Measurements from ENCODE around the gene NUDT22. TPM values are rescaled to one million over a fixed set of nuclear protein-coding genes. Genes with fewer than 3 reads are reported as not detected.

The NUDT22 gene
- total RNA-seq, 4 donors from 2014 or later: 36.8 to 53.7 (median 45.8) TPM

GRCh38 chr11:64247729-64248531, 21.9 kb downstream of the NUDT22 start:
- no peak for TF ChIP-seq EP300 (IDR thresholded peaks at IDR 0.05)
- no peak for TF ChIP-seq POLR2A (IDR thresholded peaks at IDR 0.05)
- no peak for TF ChIP-seq POLR2AphosphoS5 (IDR thresholded peaks at IDR 0.05)
- no peak for TF ChIP-seq CTCF (IDR thresholded peaks at IDR 0.05)
- Histone ChIP-seq H3K27me3 (no peaks in the 10 kb centered on the region), H3K4me1 (peaks cover 0 to 59% (median 44%) of the 10 kb centered on the region in 3 donors), H3K4me3 (peak overlapping the region; percentile 55 to 69), H3K27ac (peak overlapping the region in 3 of 4 donors; percentile 87 to 92 (median 88)), H3K36me3 (peaks cover 0 to 15% of the 10 kb centered on the region in 2 donors), H3K9me3 (no peaks in the 10 kb centered on the region)
- no peak for ATAC-seq
- 21 to 69% methylated on average over 9 to 24 of the region's 31 CpGs for WGBS, 2 donors (ENCODE audit: low coverage in 1 of 2)

- peaks cover 0 to 59% (median 44%) of the 10 kb centered on the region in 3 donors for H3K4me1 ChIP-seq
- 60 to 71% methylated on average over 4 of the region's 7 CpGs for WGBS, 2 donors (ENCODE audit: low coverage in 1 of 2)
Observed at GRCh38 chr11:64248578-64248977, 22.5 kb downstream of the NUDT22 start.

GRCh38 chr11:64249038-64249437, 23.0 kb downstream of the NUDT22 start:
- ATAC-seq: no peak
- H3K4me1 ChIP-seq: peaks cover 0 to 64% (median 44%) of the 10 kb centered on the region in 3 donors
- no peaks in the 10 kb centered on the region for H3K9me3 ChIP-seq
- H3K27me3 ChIP-seq: no peaks in the 10 kb centered on the region
- 80% methylated on average over 3 of the region's 4 CpGs; no CpG with 5 or more reads in 1 of the 2 donors for WGBS, 2 donors (ENCODE audit: low coverage in 1 of 2)
- no peak overlapping the region for H3K27ac ChIP-seq
- peaks cover 0 to 3% of the 10 kb centered on the region in 2 donors for H3K36me3 ChIP-seq
- TF ChIP-seq EP300 (IDR thresholded peaks at IDR 0.05) (no peak), POLR2A (IDR thresholded peaks at IDR 0.05) (no peak), POLR2AphosphoS5 (IDR thresholded peaks at IDR 0.05) (no peak), CTCF (IDR thresholded peaks at IDR 0.05) (no peak)
- no peak overlapping the region for H3K4me3 ChIP-seq

More at GRCh38 chr11:64248578-64248977, 22.5 kb downstream of the NUDT22 start:
- peaks cover 0 to 8% of the 10 kb centered on the region in 2 donors for H3K36me3 ChIP-seq
- TF ChIP-seq EP300 (IDR thresholded peaks at IDR 0.05) (no peak), CTCF (IDR thresholded peaks at IDR 0.05) (no peak), POLR2A (IDR thresholded peaks at IDR 0.05) (no peak), POLR2AphosphoS5 (IDR thresholded peaks at IDR 0.05) (no peak)
- no peaks in the 10 kb centered on the region for H3K9me3 ChIP-seq
- H3K27ac ChIP-seq: no peak overlapping the region
- ATAC-seq: no peak
- H3K4me3 ChIP-seq: no peak overlapping the region
- no peaks in the 10 kb centered on the region for H3K27me3 ChIP-seq

- no peaks in the 10 kb centered on the region for H3K27me3 ChIP-seq
- no peaks in the 10 kb centered on the region for H3K9me3 ChIP-seq
- peaks cover 0 to 7% of the 10 kb centered on the region in 2 donors for H3K36me3 ChIP-seq
- no peak overlapping the region for H3K4me3 ChIP-seq
- no peak overlapping the region for H3K27ac ChIP-seq
- H3K4me1 ChIP-seq: peaks cover 0 to 65% (median 44%) of the 10 kb centered on the region in 3 donors
- no peak for ATAC-seq
- WGBS, 2 donors (ENCODE audit: low coverage in 1 of 2): 86 to 87% methylated on average over 1 to 3 of the region's 8 CpGs
- TF ChIP-seq POLR2AphosphoS5 (IDR thresholded peaks at IDR 0.05) (no peak), POLR2A (IDR thresholded peaks at IDR 0.05) (no peak), EP300 (IDR thresholded peaks at IDR 0.05) (no peak)
Observed at GRCh38 chr11:64249563-64250414, 23.7 kb downstream of the NUDT22 start.

- Histone ChIP-seq H3K27ac (peak overlapping the region in 3 of 4 donors; percentile 83 to 86 (median 84)), H3K27me3 (no peaks in the 10 kb centered on the region), H3K36me3 (peaks cover 0 to 14% of the 10 kb centered on the region in 2 donors), H3K4me3 (peak overlapping the region; percentile 80 to 93), H3K4me1 (peaks cover 0 to 58% (median 36%) of the 10 kb centered on the region in 3 donors), H3K9me3 (no peaks in the 10 kb centered on the region)
- WGBS, 2 donors (ENCODE audit: low coverage in 1 of 2): no CpG with 5 or more reads among the region's 13 CpGs
- TF ChIP-seq POLR2A (IDR thresholded peaks at IDR 0.05) (no peak), EP300 (IDR thresholded peaks at IDR 0.05) (no peak), POLR2AphosphoS5 (IDR thresholded peaks at IDR 0.05) (no peak), CTCF (IDR thresholded peaks at IDR 0.05) (no peak)
- no peak for ATAC-seq
Observed at GRCh38 chr11:64250415-64251015, 24.4 kb downstream of the NUDT22 start.

Data from gastroesophageal sphincter (tissue), 4 donors.